Osteoblast (primary cell): ENCODE results near the gene LUZP1. TPM values are rescaled to one million over a fixed set of nuclear protein-coding genes. Genes with fewer than 3 reads are reported as not detected.

ENCODE experiments used
- DNase-seq: peaks from one replicate; pipeline ENCODE4 v3.0.0; 2011; ENCODE audit warnings: low spot score, mixed read lengths; ENCODE audit not compliant: insufficient read length; ENCODE audit errors: missing footprints
- H2AFZ ChIP-seq: 2 replicates; pipeline ENCODE4 v1.6.0; 2011; ENCODE audit warnings: mild to moderate bottlenecking, low read length
- H3K27ac ChIP-seq: 2 replicates; pipeline ENCODE4 v1.5.1; 2011; ENCODE audit warnings: mild to moderate bottlenecking, low read depth, low read length, moderate library complexity
- H3K27me3 ChIP-seq: 2 replicates; pipeline ENCODE4 v1.6.0; 2012; ENCODE audit warnings: mild to moderate bottlenecking, control low read depth, inconsistent platforms, low read length, moderate library complexity; ENCODE audit not compliant: insufficient read depth
- H3K36me3 ChIP-seq: 2 replicates; pipeline ENCODE4 v1.5.1; 2011; ENCODE audit warnings: mild to moderate bottlenecking, low read length, control low read depth, moderate library complexity; ENCODE audit not compliant: insufficient read depth
- H3K4me1 ChIP-seq: 2 replicates; pipeline ENCODE4 v1.5.1; 2011; ENCODE audit warnings: mild to moderate bottlenecking, low read length, control low read depth, moderate library complexity; ENCODE audit not compliant: insufficient read depth
- H3K4me2 ChIP-seq: 2 replicates; pipeline ENCODE4 v1.6.0; 2011; ENCODE audit warnings: mild to moderate bottlenecking, low read length; ENCODE audit not compliant: insufficient read depth
- H3K4me3 ChIP-seq: fragments of 200-600 bp; sonication (generic); 3 replicates; pipeline ENCODE4 v1.5.1; 2012; ENCODE audit warnings: mild to moderate bottlenecking, low read length, inconsistent platforms; ENCODE audit not compliant: insufficient read depth
- H3K79me2 ChIP-seq: 2 replicates; pipeline ENCODE4 v1.6.0; 2012; ENCODE audit warnings: mild to moderate bottlenecking, low read length, control low read depth, inconsistent platforms; ENCODE audit not compliant: insufficient read depth
- H3K9me3 ChIP-seq: 2 replicates; pipeline ENCODE4 v1.5.1; 2011; ENCODE audit warnings: low read depth, low read length, control low read depth
- H4K20me1 ChIP-seq: 2 replicates; pipeline ENCODE4 v1.6.0; 2012; ENCODE audit warnings: mild to moderate bottlenecking, low read length, control low read depth; ENCODE audit not compliant: insufficient read depth
- total RNA-seq: library from RNA; depleted of rRNA; stranded (reverse); fragments of >200 nt; gene quantifications from 2 replicates; pipeline ENCODE4 v1.2.3, GENCODE V29; 2012
- TF ChIP-seq, protein P1 (sequence below): IDR thresholded peaks from 2 replicates; pipeline ENCODE4 v1.5.1; 2011; ENCODE audit warnings: mild to moderate bottlenecking, low read depth, low read length, moderate library complexity; ENCODE audit errors: extremely low read depth

Gene LUZP1
- total RNA-seq, 1 donor, result 30.0 TPM

DNA sequence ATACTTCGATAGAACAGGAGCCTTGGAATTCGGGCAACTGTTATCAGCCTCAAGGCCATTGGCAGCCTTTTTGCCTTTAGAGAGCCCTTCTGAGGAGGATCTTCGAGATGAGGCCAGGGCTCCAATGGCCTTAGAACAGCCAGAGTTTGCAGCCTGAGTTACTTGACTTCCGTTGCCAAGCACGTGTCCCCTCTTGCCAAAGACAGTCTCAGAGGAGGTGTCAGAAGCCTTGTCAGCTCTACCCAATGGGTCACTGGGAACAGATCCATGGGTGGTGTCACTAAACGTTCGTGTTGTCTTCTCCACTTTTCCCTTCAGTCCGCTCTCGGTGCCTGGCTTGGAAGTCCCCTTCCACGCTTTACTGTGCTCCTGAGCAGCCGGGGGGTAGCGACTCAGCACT lies 76.2 kb downstream of the LUZP1 start:
- Histone ChIP-seq H3K9me3 (no peaks in the 10 kb centered on the region), H3K27me3 (no peaks in the 10 kb centered on the region), H2AFZ (no peak overlapping the region), H4K20me1 (peaks cover 8% of the 10 kb centered on the region), H3K4me2 (no peak overlapping the region), H3K4me1 (no peaks in the 10 kb centered on the region), H3K36me3 (peaks cover 55% of the 10 kb centered on the region), H3K79me2 (peaks cover 57% of the 10 kb centered on the region), H3K4me3 (no peak overlapping the region), H3K27ac (no peak overlapping the region)
- TF ChIP-seq, protein P1, sequence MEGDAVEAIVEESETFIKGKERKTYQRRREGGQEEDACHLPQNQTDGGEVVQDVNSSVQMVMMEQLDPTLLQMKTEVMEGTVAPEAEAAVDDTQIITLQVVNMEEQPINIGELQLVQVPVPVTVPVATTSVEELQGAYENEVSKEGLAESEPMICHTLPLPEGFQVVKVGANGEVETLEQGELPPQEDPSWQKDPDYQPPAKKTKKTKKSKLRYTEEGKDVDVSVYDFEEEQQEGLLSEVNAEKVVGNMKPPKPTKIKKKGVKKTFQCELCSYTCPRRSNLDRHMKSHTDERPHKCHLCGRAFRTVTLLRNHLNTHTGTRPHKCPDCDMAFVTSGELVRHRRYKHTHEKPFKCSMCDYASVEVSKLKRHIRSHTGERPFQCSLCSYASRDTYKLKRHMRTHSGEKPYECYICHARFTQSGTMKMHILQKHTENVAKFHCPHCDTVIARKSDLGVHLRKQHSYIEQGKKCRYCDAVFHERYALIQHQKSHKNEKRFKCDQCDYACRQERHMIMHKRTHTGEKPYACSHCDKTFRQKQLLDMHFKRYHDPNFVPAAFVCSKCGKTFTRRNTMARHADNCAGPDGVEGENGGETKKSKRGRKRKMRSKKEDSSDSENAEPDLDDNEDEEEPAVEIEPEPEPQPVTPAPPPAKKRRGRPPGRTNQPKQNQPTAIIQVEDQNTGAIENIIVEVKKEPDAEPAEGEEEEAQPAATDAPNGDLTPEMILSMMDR, result no peak
- no peak for DNase-seq

DNA sequence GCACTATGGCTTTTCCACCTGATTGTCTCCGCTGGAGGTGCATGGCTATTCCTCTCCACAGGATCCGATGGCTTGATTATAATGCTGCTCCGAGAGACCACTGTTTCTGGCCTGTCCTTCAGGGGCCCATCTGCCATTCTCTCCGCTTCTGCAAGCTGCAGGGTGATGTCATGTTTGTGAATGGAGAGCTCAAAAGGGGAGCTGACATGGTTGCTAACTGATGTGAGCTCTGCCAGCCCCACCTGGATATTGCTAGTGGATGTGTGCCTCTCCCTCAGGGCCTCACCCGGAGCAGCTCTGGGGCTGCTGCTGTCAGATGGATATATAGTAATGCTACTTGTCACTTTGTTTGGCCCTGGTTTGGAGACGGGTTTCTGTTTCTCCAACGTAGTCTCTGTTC lies 77.1 kb downstream of the LUZP1 start:
- H3K4me2 ChIP-seq, result no peak overlapping the region
- TF ChIP-seq, protein P1, result no peak
- H3K4me1 ChIP-seq, result no peaks in the 10 kb centered on the region
- H3K9me3 ChIP-seq, result no peaks in the 10 kb centered on the region
- H3K79me2 ChIP-seq, result peaks cover 50% of the 10 kb centered on the region
- DNase-seq, result no peak
- H3K4me3 ChIP-seq, result no peak overlapping the region
- H3K27ac ChIP-seq, result no peak overlapping the region
- H4K20me1 ChIP-seq, result peaks cover 8% of the 10 kb centered on the region
- peaks cover 61% of the 10 kb centered on the region for H3K36me3 ChIP-seq
- no peak overlapping the region for H2AFZ ChIP-seq
- H3K27me3 ChIP-seq, result no peaks in the 10 kb centered on the region

DNA sequence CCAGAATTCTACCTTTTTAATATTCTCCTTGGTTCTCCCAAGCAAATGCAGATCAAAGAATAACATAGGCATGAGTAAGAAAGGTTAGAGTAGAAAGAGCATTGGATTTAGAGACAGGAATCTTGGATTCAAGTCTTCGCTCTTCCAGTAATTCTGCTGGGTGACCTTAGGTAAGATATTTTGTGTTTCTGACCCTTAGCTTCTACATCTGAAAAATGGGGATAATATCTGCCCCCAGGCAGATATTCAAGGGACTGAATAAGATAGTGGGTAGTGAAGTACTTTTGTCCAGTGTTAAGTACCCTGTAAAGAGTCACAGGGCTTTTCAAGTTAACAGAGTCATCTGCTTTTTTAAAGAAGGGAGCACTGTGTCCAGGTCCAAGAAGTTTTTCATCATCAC lies 78.6 kb downstream of the LUZP1 start:
- Histone ChIP-seq H3K4me3 (no peak overlapping the region), H3K36me3 (peaks cover 74% of the 10 kb centered on the region), H3K4me1 (no peaks in the 10 kb centered on the region), H3K79me2 (peaks cover 39% of the 10 kb centered on the region), H3K9me3 (no peaks in the 10 kb centered on the region), H2AFZ (no peak overlapping the region), H3K27ac (no peak overlapping the region), H4K20me1 (peaks cover 10% of the 10 kb centered on the region), H3K4me2 (no peak overlapping the region), H3K27me3 (no peaks in the 10 kb centered on the region)
- DNase-seq, result no peak
- TF ChIP-seq, protein P1, result no peak

DNA sequence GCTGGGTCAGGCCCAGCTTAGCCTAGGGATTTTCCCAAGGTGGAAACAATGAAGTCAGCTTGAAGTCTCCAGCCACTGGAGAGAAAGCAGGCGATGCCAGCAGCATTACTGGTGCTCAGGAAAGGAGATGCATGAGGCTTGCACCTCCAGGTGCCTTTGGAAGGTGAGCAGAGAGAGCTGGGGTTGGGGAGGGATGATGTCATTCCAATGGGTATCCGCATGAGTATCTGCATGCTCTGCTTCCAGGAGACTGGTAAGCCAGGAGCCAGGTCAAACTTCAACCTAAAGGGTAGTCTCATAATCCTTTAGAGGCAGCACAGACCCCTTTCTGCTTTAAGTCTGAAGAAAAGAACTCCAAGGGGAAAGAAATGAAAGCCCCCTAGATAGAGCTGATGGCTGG lies 80.6 kb downstream of the LUZP1 start:
- H3K36me3 ChIP-seq, result peaks cover 80% of the 10 kb centered on the region

More for the DNA sequence above, 80.6 kb downstream of the LUZP1 start:
- H3K9me3 ChIP-seq, result no peaks in the 10 kb centered on the region
- TF ChIP-seq, protein P1, result no peak
- H2AFZ ChIP-seq, result no peak overlapping the region
- no peak for DNase-seq
- no peak overlapping the region for H3K4me3 ChIP-seq
- H3K27ac ChIP-seq, result no peak overlapping the region
- H3K4me1 ChIP-seq, result no peaks in the 10 kb centered on the region
- peaks cover 30% of the 10 kb centered on the region for H3K79me2 ChIP-seq
- no peak overlapping the region for H3K4me2 ChIP-seq
- H3K27me3 ChIP-seq, result no peaks in the 10 kb centered on the region
- peaks cover 10% of the 10 kb centered on the region for H4K20me1 ChIP-seq
